ENCODE results near the gene SOX11. TPM values are rescaled to one million over a fixed set of nuclear protein-coding genes. Genes with fewer than 3 reads are reported as not detected.
A peak's percentile ranks its signal among the peaks of the same experiment; 100 is the strongest.

Gene SOX11
- total RNA-seq, 1 donor from 2014 or later: 576 TPM

DNA sequence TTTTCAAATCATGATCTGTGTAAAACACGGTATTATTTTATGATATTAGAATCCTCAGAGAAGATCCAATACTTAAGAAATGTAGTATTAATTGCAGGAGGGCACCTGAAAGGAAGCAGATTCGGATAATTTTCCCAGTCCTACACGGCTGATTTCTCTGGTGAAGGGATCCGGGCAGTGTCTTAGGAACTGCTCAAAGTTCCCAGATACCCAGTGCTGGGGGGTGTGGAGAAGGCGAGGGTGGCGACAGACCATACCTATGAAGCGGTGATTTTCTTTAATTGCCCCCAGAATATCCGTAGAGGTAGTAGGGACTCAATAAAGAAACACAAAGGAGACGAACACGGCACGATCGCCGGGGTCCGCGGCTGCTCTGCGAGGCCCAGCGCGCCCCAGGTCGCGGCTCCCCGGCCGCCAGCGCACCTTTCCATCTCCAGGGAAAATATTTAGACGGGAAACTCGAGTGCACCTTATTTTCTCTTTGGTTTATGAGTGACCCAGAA lies 1.4 kb upstream of the SOX11 start:
- Mint-ChIP-seq H3K27me3 (ENCODE audit: unreplicated experiment) (peaks cover 35% of the 10 kb centered on the region), H3K4me3 (ENCODE audit: unreplicated experiment) (peak overlapping the region; percentile 94), H3K9me3 (ENCODE audit: unreplicated experiment) (peaks cover 40% of the 10 kb centered on the region), H3K27ac (ENCODE audit: unreplicated experiment) (peak overlapping the region; percentile 99), H3K36me3 (ENCODE audit: unreplicated experiment) (peaks cover 15% of the 10 kb centered on the region), H3K4me1 (ENCODE audit: low read depth, unreplicated experiment) (peaks cover 17% of the 10 kb centered on the region)
- TF ChIP-seq, protein P1, sequence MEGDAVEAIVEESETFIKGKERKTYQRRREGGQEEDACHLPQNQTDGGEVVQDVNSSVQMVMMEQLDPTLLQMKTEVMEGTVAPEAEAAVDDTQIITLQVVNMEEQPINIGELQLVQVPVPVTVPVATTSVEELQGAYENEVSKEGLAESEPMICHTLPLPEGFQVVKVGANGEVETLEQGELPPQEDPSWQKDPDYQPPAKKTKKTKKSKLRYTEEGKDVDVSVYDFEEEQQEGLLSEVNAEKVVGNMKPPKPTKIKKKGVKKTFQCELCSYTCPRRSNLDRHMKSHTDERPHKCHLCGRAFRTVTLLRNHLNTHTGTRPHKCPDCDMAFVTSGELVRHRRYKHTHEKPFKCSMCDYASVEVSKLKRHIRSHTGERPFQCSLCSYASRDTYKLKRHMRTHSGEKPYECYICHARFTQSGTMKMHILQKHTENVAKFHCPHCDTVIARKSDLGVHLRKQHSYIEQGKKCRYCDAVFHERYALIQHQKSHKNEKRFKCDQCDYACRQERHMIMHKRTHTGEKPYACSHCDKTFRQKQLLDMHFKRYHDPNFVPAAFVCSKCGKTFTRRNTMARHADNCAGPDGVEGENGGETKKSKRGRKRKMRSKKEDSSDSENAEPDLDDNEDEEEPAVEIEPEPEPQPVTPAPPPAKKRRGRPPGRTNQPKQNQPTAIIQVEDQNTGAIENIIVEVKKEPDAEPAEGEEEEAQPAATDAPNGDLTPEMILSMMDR (IDR thresholded peaks at IDR 0.05; ENCODE audit: partially characterized antibody, unreplicated experiment): no peak
- no peak for DNase-seq

- DNase-seq: peak; percentile 91
- H3K4me1 Mint-ChIP-seq (ENCODE audit: low read depth, unreplicated experiment): peaks cover 13% of the 10 kb centered on the region
- peak overlapping the region; percentile 94 for H3K4me3 Mint-ChIP-seq (ENCODE audit: unreplicated experiment)
- peaks cover 43% of the 10 kb centered on the region for H3K9me3 Mint-ChIP-seq (ENCODE audit: unreplicated experiment)
- TF ChIP-seq, protein P1 (IDR thresholded peaks at IDR 0.05; ENCODE audit: partially characterized antibody, unreplicated experiment): no peak
- H3K27ac Mint-ChIP-seq (ENCODE audit: unreplicated experiment): peak overlapping the region; percentile 99
- peaks cover 19% of the 10 kb centered on the region for H3K36me3 Mint-ChIP-seq (ENCODE audit: unreplicated experiment)
- peaks cover 38% of the 10 kb centered on the region for H3K27me3 Mint-ChIP-seq (ENCODE audit: unreplicated experiment)
These were observed 781 bp upstream of the SOX11 start for GRCh38 chr2:5691221-5691984.

DNA sequence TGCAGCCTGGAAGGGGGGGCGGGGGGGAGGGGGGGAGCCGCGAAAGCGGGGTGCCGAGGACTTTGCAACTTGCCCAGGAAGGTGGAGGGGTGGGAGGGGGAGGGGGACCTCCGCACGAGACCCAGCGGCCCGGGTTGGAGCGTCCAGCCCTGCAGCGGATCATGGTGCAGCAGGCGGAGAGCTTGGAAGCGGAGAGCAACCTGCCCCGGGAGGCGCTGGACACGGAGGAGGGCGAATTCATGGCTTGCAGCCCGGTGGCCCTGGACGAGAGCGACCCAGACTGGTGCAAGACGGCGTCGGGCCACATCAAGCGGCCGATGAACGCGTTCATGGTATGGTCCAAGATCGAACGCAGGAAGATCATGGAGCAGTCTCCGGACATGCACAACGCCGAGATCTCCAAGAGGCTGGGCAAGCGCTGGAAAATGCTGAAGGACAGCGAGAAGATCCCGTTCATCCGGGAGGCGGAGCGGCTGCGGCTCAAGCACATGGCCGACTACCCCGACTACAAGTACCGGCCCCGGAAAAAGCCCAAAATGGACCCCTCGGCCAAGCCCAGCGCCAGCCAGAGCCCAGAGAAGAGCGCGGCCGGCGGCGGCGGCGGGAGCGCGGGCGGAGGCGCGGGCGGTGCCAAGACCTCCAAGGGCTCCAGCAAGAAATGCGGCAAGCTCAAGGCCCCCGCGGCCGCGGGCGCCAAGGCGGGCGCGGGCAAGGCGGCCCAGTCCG lies 540 bp downstream of the SOX11 start:
- peak; percentile 79 for DNase-seq
- peak overlapping the region; percentile 99 for H3K4me3 Mint-ChIP-seq (ENCODE audit: unreplicated experiment)
- peak overlapping the region; percentile 100 for H3K27ac Mint-ChIP-seq (ENCODE audit: unreplicated experiment)
- TF ChIP-seq, protein P1 (IDR thresholded peaks at IDR 0.05; ENCODE audit: partially characterized antibody, unreplicated experiment): no peak
- peaks cover 12% of the 10 kb centered on the region for H3K4me1 Mint-ChIP-seq (ENCODE audit: low read depth, unreplicated experiment)
- peaks cover 50% of the 10 kb centered on the region for H3K9me3 Mint-ChIP-seq (ENCODE audit: unreplicated experiment)
- peaks cover 19% of the 10 kb centered on the region for H3K36me3 Mint-ChIP-seq (ENCODE audit: unreplicated experiment)
- peaks cover 42% of the 10 kb centered on the region for H3K27me3 Mint-ChIP-seq (ENCODE audit: unreplicated experiment)

- Mint-ChIP-seq H3K4me3 (ENCODE audit: unreplicated experiment) (peak overlapping the region; percentile 97), H3K4me1 (ENCODE audit: low read depth, unreplicated experiment) (peaks cover 10% of the 10 kb centered on the region), H3K27ac (ENCODE audit: unreplicated experiment) (peak overlapping the region; percentile 100), H3K36me3 (ENCODE audit: unreplicated experiment) (peaks cover 19% of the 10 kb centered on the region), H3K9me3 (ENCODE audit: unreplicated experiment) (peaks cover 56% of the 10 kb centered on the region), H3K27me3 (ENCODE audit: unreplicated experiment) (peaks cover 47% of the 10 kb centered on the region)
- TF ChIP-seq, protein P1 (IDR thresholded peaks at IDR 0.05; ENCODE audit: partially characterized antibody, unreplicated experiment): no peak
- DNase-seq: peak; percentile 76
These were observed 1.4 kb downstream of the SOX11 start for GRCh38 chr2:5693287-5694201.

Data from glutamatergic neuron (in vitro differentiated cells).